ENCODE results near the gene ARHGAP26.

ARHGAP26 gene

DNA sequence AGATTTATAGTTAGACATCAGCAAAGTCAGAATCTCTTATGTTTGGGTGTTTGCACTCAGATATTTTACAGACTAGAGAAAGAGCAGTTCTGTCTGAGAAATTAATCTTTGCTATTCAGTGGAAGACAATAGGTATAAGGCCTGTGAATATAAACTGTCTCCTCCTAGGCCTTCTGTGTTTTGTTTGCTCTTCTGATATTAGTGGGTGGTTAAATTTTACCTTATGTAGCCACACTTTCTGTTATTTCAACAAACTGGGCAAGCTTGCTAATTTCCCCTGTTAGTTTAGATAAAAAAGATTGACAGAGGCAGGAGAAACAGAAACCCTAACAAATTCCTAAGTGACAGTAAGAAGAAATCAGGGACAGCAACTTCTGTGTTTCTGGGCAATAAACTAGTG lies 141.6 kb downstream of the ARHGAP26 start:
- Histone ChIP-seq H2AK5ac (ENCODE audit: low read length, severe bottlenecking) (no peak overlapping the region), H3K18ac (ENCODE audit: low read depth in 1 of 2, low read length in 2 of 2) (no peak overlapping the region), H3K79me1 (replicated peaks; ENCODE audit: low read length, poor library complexity, severe bottlenecking) (no peaks in the 10 kb centered on the region), H3K36me3 (ENCODE audit: control insufficient read depth in 1 of 2, insufficient read depth in 2 of 2, low read depth in 1 of 2, low read length in 2 of 2) (peaks cover 0 to 14% of the 10 kb centered on the region in 2 experiments), H3K4me1 (ENCODE audit: control insufficient read depth, insufficient read depth, low read depth, low read length) (no peaks in the 10 kb centered on the region), H3K9me3 (ENCODE audit: control insufficient read depth, low read length) (no peaks in the 10 kb centered on the region), H3K9ac (ENCODE audit: low read length) (no peak overlapping the region), H3K4me2 (ENCODE audit: low read length, poor library complexity, severe bottlenecking) (no peak overlapping the region), H3K27ac (ENCODE audit: low read length, poor library complexity, severe bottlenecking) (no peak overlapping the region), H4K91ac (ENCODE audit: low read length) (no peak overlapping the region), H2BK5ac (ENCODE audit: low read depth, low read length, poor library complexity, severe bottlenecking) (no peak overlapping the region), H3K14ac (ENCODE audit: low read length in 2 of 2) (no peak overlapping the region), H3K27me3 (ENCODE audit: control insufficient read depth in 1 of 2, insufficient read depth in 1 of 2, low read length in 2 of 2) (no peaks in the 10 kb centered on the region), H2BK12ac (ENCODE audit: low read length in 2 of 2) (no peak overlapping the region), H2BK15ac (ENCODE audit: low read depth, poor library complexity, severe bottlenecking) (no peak overlapping the region), H3K4me3 (ENCODE audit: insufficient read depth in 1 of 2, low read depth in 1 of 2, low read length in 2 of 2) (no peak overlapping the region), H3K23ac (ENCODE audit: low read length in 2 of 2) (no peak overlapping the region), H4K8ac (ENCODE audit: low read length) (no peak overlapping the region), H2BK120ac (ENCODE audit: low read depth, low read length) (no peak overlapping the region), H3K4ac (ENCODE audit: low read depth in 1 of 2, low read length in 2 of 2) (no peak overlapping the region), H2AFZ (ENCODE audit: low read depth, low read length) (no peak overlapping the region)
- no peak for DNase-seq

DNA sequence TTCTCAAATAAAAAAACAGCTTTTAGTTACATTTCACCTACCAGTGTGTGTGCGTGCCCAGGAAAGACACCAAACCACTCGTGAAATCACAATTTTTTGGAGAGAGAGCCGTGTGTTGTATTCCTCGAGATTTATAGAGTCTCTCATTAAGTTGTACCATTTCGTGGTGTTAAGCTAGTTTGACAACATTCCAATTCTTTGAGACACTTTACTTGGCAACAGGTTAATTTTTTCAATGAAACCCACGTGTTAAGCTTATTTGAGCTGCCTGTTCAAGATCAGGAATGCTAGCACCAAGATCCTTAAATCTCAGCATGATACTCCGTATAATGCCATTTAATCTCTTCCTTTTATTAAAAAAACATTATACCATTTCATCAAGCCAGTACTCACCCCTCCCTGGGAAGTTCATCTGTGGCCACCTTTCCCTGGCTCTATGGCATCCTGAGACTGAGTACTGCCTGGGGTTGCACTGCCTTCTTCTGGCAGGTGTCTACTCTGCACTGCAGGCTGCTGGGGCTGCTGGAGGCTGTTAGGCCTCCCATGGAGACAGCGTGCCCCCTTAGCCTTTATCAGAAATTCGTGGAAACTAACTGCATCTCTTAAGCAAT lies 143.7 kb downstream of the ARHGAP26 start:
- H3K18ac ChIP-seq (ENCODE audit: low read depth in 1 of 2, low read length in 2 of 2): no peak overlapping the region
- no peaks in the 10 kb centered on the region for H3K4me1 ChIP-seq (ENCODE audit: control insufficient read depth, insufficient read depth, low read depth, low read length)
- H2BK15ac ChIP-seq (ENCODE audit: low read depth, poor library complexity, severe bottlenecking): no peak overlapping the region
- H3K9me3 ChIP-seq (ENCODE audit: control insufficient read depth, low read length): no peaks in the 10 kb centered on the region
- H2BK12ac ChIP-seq (ENCODE audit: low read length in 2 of 2): no peak overlapping the region
- H3K9ac ChIP-seq (ENCODE audit: low read length): no peak overlapping the region
- H2AFZ ChIP-seq (ENCODE audit: low read depth, low read length): no peak overlapping the region
- H4K8ac ChIP-seq (ENCODE audit: low read length): no peak overlapping the region
- H3K79me1 ChIP-seq (replicated peaks; ENCODE audit: low read length, poor library complexity, severe bottlenecking): no peaks in the 10 kb centered on the region
- H2BK5ac ChIP-seq (ENCODE audit: low read depth, low read length, poor library complexity, severe bottlenecking): no peak overlapping the region
- no peak overlapping the region for H3K4me2 ChIP-seq (ENCODE audit: low read length, poor library complexity, severe bottlenecking)
- H3K4me3 ChIP-seq (ENCODE audit: insufficient read depth in 1 of 2, low read depth in 1 of 2, low read length in 2 of 2): no peak overlapping the region
- 90% methylated on average over 9 of the region's 9 CpGs for WGBS
- peaks cover 0 to 10% of the 10 kb centered on the region in 2 experiments for H3K36me3 ChIP-seq (ENCODE audit: control insufficient read depth in 1 of 2, insufficient read depth in 2 of 2, low read depth in 1 of 2, low read length in 2 of 2)
- H3K27ac ChIP-seq (ENCODE audit: low read length, poor library complexity, severe bottlenecking): no peak overlapping the region
- no peak overlapping the region for H3K23ac ChIP-seq (ENCODE audit: low read length in 2 of 2)
- no peak overlapping the region for H4K91ac ChIP-seq (ENCODE audit: low read length)
- no peak for DNase-seq
- H3K27me3 ChIP-seq (ENCODE audit: control insufficient read depth in 1 of 2, insufficient read depth in 1 of 2, low read length in 2 of 2): no peaks in the 10 kb centered on the region
- no peak overlapping the region for H3K4ac ChIP-seq (ENCODE audit: low read depth in 1 of 2, low read length in 2 of 2)
- no peak overlapping the region for H2BK120ac ChIP-seq (ENCODE audit: low read depth, low read length)
- H2AK5ac ChIP-seq (ENCODE audit: low read length, severe bottlenecking): no peak overlapping the region
- H3K14ac ChIP-seq (ENCODE audit: low read length in 2 of 2): no peak overlapping the region

DNA sequence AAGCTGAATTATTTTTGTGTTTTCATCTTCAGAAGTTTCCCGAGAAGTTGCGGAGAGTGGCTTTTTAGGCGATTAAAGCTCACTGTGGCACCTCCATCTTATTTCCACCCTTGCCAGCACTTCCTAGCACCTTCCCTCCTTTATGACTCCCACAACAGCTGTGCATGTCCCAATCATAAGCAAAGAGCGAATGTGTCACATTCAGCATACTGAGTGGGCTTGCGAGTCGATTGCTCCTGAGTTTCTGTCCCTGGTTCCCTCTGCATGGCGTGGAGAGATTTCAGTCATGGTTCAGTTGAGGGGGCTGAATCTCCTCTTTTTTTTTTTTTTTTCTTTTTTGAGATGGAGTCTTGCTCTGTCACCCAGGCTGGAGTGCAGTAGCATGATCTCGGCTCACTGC lies 144.9 kb downstream of the ARHGAP26 start:
- WGBS: 98% methylated on average over 8 of the region's 8 CpGs
- Histone ChIP-seq H3K4me1 (ENCODE audit: control insufficient read depth, insufficient read depth, low read depth, low read length) (no peaks in the 10 kb centered on the region), H2AK5ac (ENCODE audit: low read length, severe bottlenecking) (no peak overlapping the region), H3K4me3 (ENCODE audit: insufficient read depth in 1 of 2, low read depth in 1 of 2, low read length in 2 of 2) (no peak overlapping the region), H3K27ac (ENCODE audit: low read length, poor library complexity, severe bottlenecking) (no peak overlapping the region), H3K79me1 (replicated peaks; ENCODE audit: low read length, poor library complexity, severe bottlenecking) (no peaks in the 10 kb centered on the region), H2BK5ac (ENCODE audit: low read depth, low read length, poor library complexity, severe bottlenecking) (no peak overlapping the region), H3K27me3 (ENCODE audit: control insufficient read depth in 1 of 2, insufficient read depth in 1 of 2, low read length in 2 of 2) (no peaks in the 10 kb centered on the region), H3K4me2 (ENCODE audit: low read length, poor library complexity, severe bottlenecking) (no peak overlapping the region), H4K91ac (ENCODE audit: low read length) (no peak overlapping the region), H3K14ac (ENCODE audit: low read length in 2 of 2) (no peak overlapping the region), H3K9me3 (ENCODE audit: control insufficient read depth, low read length) (no peaks in the 10 kb centered on the region), H3K4ac (ENCODE audit: low read depth in 1 of 2, low read length in 2 of 2) (no peak overlapping the region), H4K8ac (ENCODE audit: low read length) (no peak overlapping the region), H2AFZ (ENCODE audit: low read depth, low read length) (no peak overlapping the region), H2BK12ac (ENCODE audit: low read length in 2 of 2) (no peak overlapping the region), H2BK15ac (ENCODE audit: low read depth, poor library complexity, severe bottlenecking) (no peak overlapping the region), H2BK120ac (ENCODE audit: low read depth, low read length) (no peak overlapping the region), H3K18ac (ENCODE audit: low read depth in 1 of 2, low read length in 2 of 2) (peak overlapping the region in 1 of 2 experiments; percentile 2), H3K36me3 (ENCODE audit: control insufficient read depth in 1 of 2, insufficient read depth in 2 of 2, low read depth in 1 of 2, low read length in 2 of 2) (peaks cover 0 to 10% of the 10 kb centered on the region in 2 experiments), H3K23ac (ENCODE audit: low read length in 2 of 2) (no peak overlapping the region), H3K9ac (ENCODE audit: low read length) (no peak overlapping the region)
- DNase-seq: no peak

DNA sequence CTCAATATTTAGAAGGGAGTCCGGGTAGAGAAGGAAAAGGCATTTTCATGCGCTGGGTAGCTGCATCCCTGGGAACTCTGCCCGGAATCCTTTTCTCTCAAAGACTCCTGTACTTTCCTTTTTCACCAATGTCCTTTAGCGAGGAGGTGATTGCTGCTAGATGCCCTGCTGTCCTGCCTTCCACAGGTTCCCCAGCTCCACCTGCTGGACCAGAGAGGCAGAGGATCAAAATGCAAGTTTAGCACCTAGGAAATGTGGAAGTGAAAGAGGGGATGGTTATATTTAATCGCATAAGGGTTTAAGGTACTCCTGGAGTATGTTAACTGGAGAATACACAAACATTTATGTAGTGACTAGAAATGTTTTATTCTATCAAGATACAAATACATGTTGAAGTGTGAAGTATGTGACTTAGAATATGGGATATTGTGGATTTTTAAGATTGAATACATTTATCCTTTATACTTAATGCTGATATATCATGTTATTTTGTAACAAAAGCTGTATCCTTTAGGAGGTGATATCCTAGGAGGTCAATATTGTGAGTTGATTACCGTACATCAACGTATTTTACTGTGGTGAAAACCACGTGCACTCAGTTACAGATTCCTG lies 145.7 kb downstream of the ARHGAP26 start:
- peak; percentile 30 for DNase-seq
- no peak overlapping the region for H2BK5ac ChIP-seq (ENCODE audit: low read depth, low read length, poor library complexity, severe bottlenecking)
- H3K23ac ChIP-seq (ENCODE audit: low read length in 2 of 2): no peak overlapping the region
- no peak overlapping the region for H3K4me3 ChIP-seq (ENCODE audit: insufficient read depth in 1 of 2, low read depth in 1 of 2, low read length in 2 of 2)
- no peak overlapping the region for H4K8ac ChIP-seq (ENCODE audit: low read length)
- H2AFZ ChIP-seq (ENCODE audit: low read depth, low read length): no peak overlapping the region
- H3K18ac ChIP-seq (ENCODE audit: low read depth in 1 of 2, low read length in 2 of 2): no peak overlapping the region
- no peak overlapping the region for H3K27ac ChIP-seq (ENCODE audit: low read length, poor library complexity, severe bottlenecking)
- H2BK12ac ChIP-seq (ENCODE audit: low read length in 2 of 2): no peak overlapping the region
- no peaks in the 10 kb centered on the region for H3K79me1 ChIP-seq (replicated peaks; ENCODE audit: low read length, poor library complexity, severe bottlenecking)
- H3K27me3 ChIP-seq (ENCODE audit: control insufficient read depth in 1 of 2, insufficient read depth in 1 of 2, low read length in 2 of 2): no peaks in the 10 kb centered on the region
- no peak overlapping the region for H3K4me2 ChIP-seq (ENCODE audit: low read length, poor library complexity, severe bottlenecking)
- H3K4me1 ChIP-seq (ENCODE audit: control insufficient read depth, insufficient read depth, low read depth, low read length): no peaks in the 10 kb centered on the region
- WGBS: 76% methylated on average over 7 of the region's 8 CpGs
- H2BK120ac ChIP-seq (ENCODE audit: low read depth, low read length): no peak overlapping the region
- no peak overlapping the region for H2AK5ac ChIP-seq (ENCODE audit: low read length, severe bottlenecking)
- no peak overlapping the region for H4K91ac ChIP-seq (ENCODE audit: low read length)
- no peak overlapping the region for H2BK15ac ChIP-seq (ENCODE audit: low read depth, poor library complexity, severe bottlenecking)
- H3K36me3 ChIP-seq (ENCODE audit: control insufficient read depth in 1 of 2, insufficient read depth in 2 of 2, low read depth in 1 of 2, low read length in 2 of 2): peaks cover 0 to 7% of the 10 kb centered on the region in 2 experiments
- H3K14ac ChIP-seq (ENCODE audit: low read length in 2 of 2): no peak overlapping the region
- no peak overlapping the region for H3K4ac ChIP-seq (ENCODE audit: low read depth in 1 of 2, low read length in 2 of 2)
- H3K9ac ChIP-seq (ENCODE audit: low read length): no peak overlapping the region
- no peaks in the 10 kb centered on the region for H3K9me3 ChIP-seq (ENCODE audit: control insufficient read depth, low read length)
